HG02970 (cell line): ENCODE results near the gene COL4A4.

Experiments used
- ATAC-seq: cut with Tn5 transposase; IDR thresholded peaks from one replicate; pipeline ENCODE4 v1.9.1; 2021; ENCODE audit warnings: mild to moderate bottlenecking, moderate library complexity, moderate number of reproducible peaks; ENCODE audit not compliant: unreplicated experiment, low FRiP score

The COL4A4 gene

GRCh38 chr2:227163485-227163997 lies 464 bp downstream of the COL4A4 start:
- peak; percentile 54 for ATAC-seq

GRCh38 chr2:227161947-227162346 lies 2.1 kb downstream of the COL4A4 start:
- no peak for ATAC-seq

GRCh38 chr2:227160164-227160563 lies 3.8 kb downstream of the COL4A4 start:
- ATAC-seq: no peak

DNA sequence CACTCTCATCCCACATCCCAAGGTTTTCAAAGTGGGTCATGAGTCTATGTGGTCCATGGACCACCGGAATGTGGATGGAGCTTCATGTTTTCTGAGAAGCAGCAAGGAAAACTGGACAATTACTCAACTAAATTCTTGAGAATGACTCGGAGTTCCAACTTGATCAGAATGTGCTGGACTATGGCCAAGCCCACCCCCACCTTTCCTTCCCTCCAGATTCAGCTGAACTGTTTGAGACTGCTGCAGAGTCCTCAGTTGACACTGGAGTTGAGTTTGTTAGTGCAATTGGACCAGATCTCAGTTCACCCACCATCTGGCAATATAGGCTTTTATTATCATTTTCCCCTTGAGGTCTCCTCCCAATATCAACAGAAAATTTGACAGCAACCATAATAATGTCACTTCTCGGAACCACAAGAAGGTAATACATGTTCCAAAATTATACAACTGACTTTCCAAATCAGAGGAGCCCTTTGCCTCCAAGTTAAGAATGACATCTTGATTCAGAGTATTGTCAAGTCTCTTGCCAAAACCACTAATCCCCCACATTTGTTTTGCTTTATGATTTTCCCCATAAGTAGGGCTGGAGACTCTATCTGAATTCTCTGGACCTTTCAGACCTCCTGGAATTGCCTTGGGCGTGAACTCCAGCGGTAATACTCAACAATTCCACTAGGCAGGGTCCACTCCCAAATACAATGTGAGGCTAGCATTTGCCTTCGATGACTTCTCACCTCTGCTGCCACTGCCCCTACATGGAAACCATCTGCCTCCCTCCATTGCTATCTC lies 8.8 kb downstream of the COL4A4 start:
- ATAC-seq: no peak

DNA sequence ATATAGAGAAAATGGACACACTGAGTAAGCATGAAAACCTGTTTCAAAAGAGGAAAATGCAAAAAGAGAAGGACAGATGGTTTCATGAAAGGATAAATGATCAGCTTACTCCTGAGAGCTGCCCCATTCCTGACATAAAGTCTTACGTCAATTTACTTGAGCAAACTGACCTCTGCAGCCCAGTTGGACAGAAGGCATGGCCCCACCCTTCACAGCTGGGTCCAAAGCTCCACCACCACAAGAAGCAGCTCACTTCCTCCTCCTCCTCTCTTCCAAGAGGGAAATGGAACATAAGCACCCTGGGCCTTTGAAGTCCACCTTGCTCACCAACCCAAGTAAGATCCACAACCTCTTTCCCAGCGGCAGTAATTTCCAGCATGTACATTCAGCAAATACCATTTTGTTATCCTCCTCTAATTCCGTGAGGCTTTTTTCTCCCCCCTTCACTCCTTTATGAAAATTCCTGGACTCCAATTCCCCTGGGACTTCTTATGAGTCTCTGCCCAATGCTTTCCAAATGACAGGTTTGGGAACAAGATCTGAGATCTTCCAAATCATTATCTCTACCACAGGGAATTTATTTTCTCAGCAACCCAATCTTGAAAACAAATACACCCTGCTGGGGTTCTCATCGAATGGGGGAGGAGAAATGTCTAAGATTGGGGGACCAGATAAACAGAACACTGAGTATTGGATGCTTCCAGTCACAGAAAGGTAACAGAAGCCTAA lies 10.1 kb downstream of the COL4A4 start:
- no peak for ATAC-seq

GRCh38 chr2:227153307-227153706 lies 10.7 kb downstream of the COL4A4 start:
- no peak for ATAC-seq

- no peak for ATAC-seq
Observed at GRCh38 chr2:227152093-227152766, 11.8 kb downstream of the COL4A4 start.

DNA sequence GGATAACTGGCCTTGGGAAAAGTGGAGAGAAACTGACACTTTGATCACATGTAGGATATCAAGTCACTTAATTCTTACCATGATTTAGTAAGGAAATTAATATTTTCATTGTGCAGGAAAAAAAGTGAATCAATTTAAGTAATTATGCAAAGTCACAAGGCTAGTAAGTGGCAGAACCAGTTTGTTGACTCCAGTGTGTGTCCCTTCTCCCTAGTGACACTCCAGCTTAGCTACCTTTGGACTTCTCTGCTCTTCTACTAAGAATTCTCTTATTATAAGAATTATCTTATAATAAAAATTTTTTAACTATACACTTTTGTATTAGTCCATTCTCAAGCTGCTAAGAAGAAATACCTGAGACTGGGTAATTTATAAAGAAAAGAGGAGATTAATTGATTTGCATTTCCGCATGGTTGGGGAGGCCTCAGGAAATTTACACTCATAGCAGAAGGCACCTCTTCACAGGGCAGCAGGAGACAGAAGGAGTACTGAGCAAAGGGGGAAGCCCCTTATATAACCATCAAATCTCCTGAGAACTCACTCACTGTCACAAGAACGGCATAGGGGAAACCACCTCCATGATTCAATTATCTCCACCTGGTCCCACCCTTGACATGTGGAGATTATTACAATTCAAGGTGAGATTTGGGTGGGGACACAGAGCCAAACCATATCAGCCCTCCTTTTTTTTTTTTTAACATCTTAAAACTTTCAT lies 13.6 kb downstream of the COL4A4 start:
- no peak for ATAC-seq

GRCh38 chr2:227148106-227148505 lies 15.9 kb downstream of the COL4A4 start:
- ATAC-seq: no peak

- ATAC-seq: no peak
Observed at GRCh38 chr2:227147023-227147422, 17.0 kb downstream of the COL4A4 start.

DNA sequence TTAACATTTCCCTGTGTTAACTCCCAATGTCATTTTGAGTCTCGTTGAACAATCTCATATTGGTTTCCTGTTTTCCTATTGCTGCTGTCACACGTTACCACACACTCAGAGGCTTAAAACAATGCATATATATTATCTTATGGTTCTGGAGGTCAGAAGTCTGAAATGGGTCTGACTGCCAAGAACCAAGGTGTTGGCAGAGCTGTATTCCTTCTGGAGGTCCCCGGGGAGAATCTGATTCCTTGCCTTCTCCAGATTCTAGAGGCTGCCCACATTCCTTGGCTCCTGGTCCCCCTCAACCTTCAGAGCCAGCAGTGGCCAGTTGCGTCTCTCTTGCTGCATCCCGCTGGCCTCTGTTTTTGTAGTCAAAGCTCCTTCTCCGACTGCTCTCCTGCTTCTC lies 17.5 kb downstream of the COL4A4 start:
- ATAC-seq: no peak

DNA sequence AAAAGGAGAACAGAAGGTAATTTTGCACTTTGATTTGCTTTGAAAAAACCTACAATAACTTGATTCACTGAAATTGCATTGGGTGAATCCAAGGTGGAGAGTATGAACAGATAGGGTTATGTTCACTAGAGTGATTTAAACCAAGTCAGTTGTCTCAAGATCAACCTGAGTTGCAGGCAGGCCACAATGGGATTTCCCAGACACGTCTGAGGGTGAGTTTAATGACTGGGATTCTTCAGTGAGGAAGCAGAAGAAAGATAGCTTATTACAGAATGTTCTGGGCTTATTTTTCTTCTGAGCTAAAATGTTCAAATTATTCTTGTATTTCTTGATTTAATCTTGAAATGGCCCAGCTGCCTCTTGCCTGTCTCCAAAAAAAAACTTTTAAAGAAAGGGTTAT lies 20.1 kb downstream of the COL4A4 start:
- ATAC-seq: no peak

GRCh38 chr2:227141301-227141700 lies 22.7 kb downstream of the COL4A4 start:
- ATAC-seq: no peak

GRCh38 chr2:227134591-227134990 lies 29.4 kb downstream of the COL4A4 start:
- ATAC-seq: no peak

GRCh38 chr2:227132986-227133385 lies 31.0 kb downstream of the COL4A4 start:
- ATAC-seq: no peak

GRCh38 chr2:227130636-227131035 lies 33.4 kb downstream of the COL4A4 start:
- no peak for ATAC-seq

GRCh38 chr2:227127201-227127600 lies 36.8 kb downstream of the COL4A4 start:
- ATAC-seq: no peak

DNA sequence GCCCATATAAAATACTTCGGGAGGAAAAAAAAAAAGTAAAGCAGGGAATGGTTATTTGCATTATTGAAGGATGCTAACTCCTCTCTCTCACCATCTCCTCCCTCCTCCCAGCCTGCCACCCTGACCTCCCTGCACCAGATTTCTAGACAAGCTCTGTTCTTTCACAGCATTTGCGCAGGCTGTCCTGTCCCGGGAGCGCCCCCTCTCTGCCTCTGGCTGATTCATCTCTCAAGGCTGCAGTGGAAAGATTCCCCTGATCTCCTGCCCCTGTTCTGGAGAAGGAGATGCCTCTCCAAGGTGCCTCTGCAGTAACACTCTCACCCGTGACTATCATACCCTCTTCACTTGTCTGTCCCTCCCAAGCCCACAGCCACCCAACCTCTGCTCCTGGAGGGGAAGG lies 38.5 kb downstream of the COL4A4 start:
- ATAC-seq: no peak

DNA sequence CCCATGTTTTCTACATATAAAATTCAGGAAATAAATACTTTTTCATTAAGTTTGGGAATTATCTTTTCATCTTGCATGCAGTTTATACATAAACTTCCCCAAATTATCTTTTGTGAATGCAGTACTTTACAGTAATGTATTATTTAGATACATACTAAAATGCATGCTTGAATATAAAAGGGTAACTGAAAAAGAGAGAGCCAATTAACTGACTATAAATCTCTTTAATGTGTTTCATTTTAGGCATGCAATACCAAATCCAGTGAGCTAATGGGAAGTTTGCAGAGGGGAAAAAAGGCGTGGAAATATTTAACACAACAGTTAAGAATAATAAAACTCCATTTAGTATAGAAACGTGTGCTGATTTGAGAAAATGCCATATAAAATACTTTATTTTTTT lies 39.2 kb downstream of the COL4A4 start:
- no peak for ATAC-seq

GRCh38 chr2:227123697-227124096 lies 40.3 kb downstream of the COL4A4 start:
- no peak for ATAC-seq

- no peak for ATAC-seq
Observed at GRCh38 chr2:227118353-227118752, 45.7 kb downstream of the COL4A4 start.
